Left colon (tissue), 2 donors: ENCODE measurements around the gene ETHE1. TPM values are rescaled to one million over a fixed set of nuclear protein-coding genes. Genes with fewer than 3 reads are reported as not detected.

Source experiments
- ATAC-seq: fragments of 200-7000 bp; cut with Tn5 transposase; one replicate; pipeline ENCODE4 v1.9.1; 2020; ENCODE audit warnings: mild to moderate bottlenecking, moderate library complexity
- DNase-seq, 2 donors: peaks; one replicate each; pipeline ENCODE4 v3.0.0-alpha.2; 2020
- intact Hi-C, 2 donors: fragments of 100-400 bp; cut with DNase I in 1 of 2; cut with micrococcal nuclease in 1 of 2; formaldehyde crosslinking; loops; one replicate each; pipeline versions ENCODE4 v1.11.2 to v1.14.0; 2022; cut with DNase I, micrococcal nuclease
- total RNA-seq, 2 donors: library from RNA; stranded (reverse); fragmentation: NEBNext Ultra II Directional; extraction: Animal tissue kit (Norgen Biotek cat#: 25700); gene quantifications; one replicate each; pipeline ENCODE4 v1.2.1, GENCODE V29; 2021
- donor health status: DM: no; HTN: no; CAD: no.
- donor health status: DM: yes; HTN: yes; CAD: no.

The ETHE1 gene
- total RNA-seq, 2 donors from 2014 or later = 480 to 631 TPM

- no peak for ATAC-seq
- intact Hi-C loops = no loop called here
- DNase-seq = no peak
Observed at GRCh38 chr19:43457809-43458208, 69.2 kb downstream of the ETHE1 start.

Other genes with a start within 250 kb of the ETHE1 start
- 100 to 1,000 TPM; 376 to 475 TPM for gene CD177, start 173.5 kb downstream of the ETHE1 start, total RNA-seq
- gene TEX101, start 112.3 kb downstream of the ETHE1 start, total RNA-seq = under 1 TPM; 0.27 to 0.34 TPM
- under 1 TPM; 0.21 to 0.56 TPM for gene LYPD3, start 61.6 kb downstream of the ETHE1 start, total RNA-seq
- 10 to 100 TPM in 1 of 2 donors, 1 to 10 TPM in 1; 9.7 to 11.6 TPM for gene PHLDB3, start 22.5 kb downstream of the ETHE1 start, total RNA-seq
- 1 to 10 TPM; 6.5 to 7.7 TPM for gene ZNF575, start 6.0 kb upstream of the ETHE1 start, total RNA-seq
- gene XRCC1, start 48.3 kb upstream of the ETHE1 start, total RNA-seq = 10 to 100 TPM; 16.5 to 17.3 TPM
- gene PINLYP, start 48.6 kb upstream of the ETHE1 start, total RNA-seq = 1 to 10 TPM in 1 of 2 donors, under 1 TPM in 1; 0.95 to 1.6 TPM
- gene IRGQ, start 68.9 kb upstream of the ETHE1 start, total RNA-seq = 10 to 100 TPM; 19.8 to 23.3 TPM
- 10 to 100 TPM; 13.5 to 16.6 TPM for gene ZNF576, start 69.4 kb upstream of the ETHE1 start, total RNA-seq
- under 1 TPM; 0.14 to 0.73 TPM for gene SRRM5, start 84.9 kb upstream of the ETHE1 start, total RNA-seq
- 10 to 100 TPM; 16.3 to 18.7 TPM for gene ZNF428, start 92.4 kb upstream of the ETHE1 start, total RNA-seq
- gene CADM4, start 112.6 kb upstream of the ETHE1 start, total RNA-seq = 1 to 10 TPM; 2.0 to 4.9 TPM
- 100 to 1,000 TPM in 1 of 2 donors, 10 to 100 TPM in 1; 44.4 to 130 TPM for gene PLAUR, start 143.0 kb upstream of the ETHE1 start, total RNA-seq
- not detected for gene IRGC, start 188.9 kb upstream of the ETHE1 start, total RNA-seq
- gene SMG9, start 227.8 kb upstream of the ETHE1 start, total RNA-seq = 10 to 100 TPM; 25.4 to 40.3 TPM